ENCODE results near the gene FGF19.

Gene FGF19

DNA sequence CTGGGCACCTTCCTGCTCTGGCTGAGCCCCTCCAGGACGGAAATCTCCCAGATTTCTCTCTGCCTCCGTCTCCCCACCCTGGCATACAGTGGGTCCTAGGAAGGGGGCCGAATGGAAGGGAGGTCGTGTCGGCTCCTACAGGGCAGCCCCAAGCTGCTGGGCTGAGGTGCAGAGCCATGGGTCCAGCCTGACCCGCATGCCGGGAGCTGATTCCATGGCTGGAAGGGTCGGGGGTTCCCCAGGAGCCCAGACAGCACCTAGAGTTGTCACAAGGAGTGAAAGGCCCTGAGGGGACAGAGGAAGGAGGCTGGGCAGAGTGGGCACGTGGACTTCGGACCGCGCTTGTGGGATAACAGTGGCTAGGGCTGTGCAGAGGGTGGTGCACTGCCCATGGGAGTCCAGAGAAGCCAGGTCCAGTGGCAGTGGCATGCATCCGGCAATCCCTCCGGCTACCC, 46.3 kb downstream of the FGF19 start:
- no peak for DNase-seq (ENCODE audit: extremely low spot score)
- POLR2A ChIA-PET, result no interaction called here
- CTCF ChIA-PET, result no interaction called here
- TF ChIP-seq ZNF384 (IDR thresholded peaks at IDR 0.05), result no peak
- no peak for TF ChIP-seq FOXK2 (IDR thresholded peaks at IDR 0.05)
- TF ChIP-seq ARNT (IDR thresholded peaks at IDR 0.05), result no peak
- no peak for TF ChIP-seq SP1 (IDR thresholded peaks at IDR 0.05)
- no peak for TF ChIP-seq LEF1 (IDR thresholded peaks at IDR 0.05; ENCODE audit: borderline replicate concordance)
- no peak for TF ChIP-seq SUZ12 (IDR thresholded peaks at IDR 0.05)
- TF ChIP-seq FOXA1 (IDR thresholded peaks at IDR 0.05), result no peak
- no peak for TF ChIP-seq BHLHE40 (IDR thresholded peaks at IDR 0.05; ENCODE audit: borderline replicate concordance)
- TF ChIP-seq L3MBTL2 (conservative IDR thresholded peaks at IDR 0.05), result no peak
- TF ChIP-seq HDGF (IDR thresholded peaks at IDR 0.05; ENCODE audit: borderline replicate concordance), result no peak
- no peak for TF ChIP-seq FOXM1 (IDR thresholded peaks at IDR 0.05; ENCODE audit: borderline replicate concordance)
- TF ChIP-seq CTBP1 (IDR thresholded peaks at IDR 0.05; ENCODE audit: borderline replicate concordance), result no peak
- TF ChIP-seq ELF4 (IDR thresholded peaks at IDR 0.05), result no peak
- no peak for TF ChIP-seq NFRKB (IDR thresholded peaks at IDR 0.05)
- TF ChIP-seq TARDBP (IDR thresholded peaks at IDR 0.05), result no peak

DNA sequence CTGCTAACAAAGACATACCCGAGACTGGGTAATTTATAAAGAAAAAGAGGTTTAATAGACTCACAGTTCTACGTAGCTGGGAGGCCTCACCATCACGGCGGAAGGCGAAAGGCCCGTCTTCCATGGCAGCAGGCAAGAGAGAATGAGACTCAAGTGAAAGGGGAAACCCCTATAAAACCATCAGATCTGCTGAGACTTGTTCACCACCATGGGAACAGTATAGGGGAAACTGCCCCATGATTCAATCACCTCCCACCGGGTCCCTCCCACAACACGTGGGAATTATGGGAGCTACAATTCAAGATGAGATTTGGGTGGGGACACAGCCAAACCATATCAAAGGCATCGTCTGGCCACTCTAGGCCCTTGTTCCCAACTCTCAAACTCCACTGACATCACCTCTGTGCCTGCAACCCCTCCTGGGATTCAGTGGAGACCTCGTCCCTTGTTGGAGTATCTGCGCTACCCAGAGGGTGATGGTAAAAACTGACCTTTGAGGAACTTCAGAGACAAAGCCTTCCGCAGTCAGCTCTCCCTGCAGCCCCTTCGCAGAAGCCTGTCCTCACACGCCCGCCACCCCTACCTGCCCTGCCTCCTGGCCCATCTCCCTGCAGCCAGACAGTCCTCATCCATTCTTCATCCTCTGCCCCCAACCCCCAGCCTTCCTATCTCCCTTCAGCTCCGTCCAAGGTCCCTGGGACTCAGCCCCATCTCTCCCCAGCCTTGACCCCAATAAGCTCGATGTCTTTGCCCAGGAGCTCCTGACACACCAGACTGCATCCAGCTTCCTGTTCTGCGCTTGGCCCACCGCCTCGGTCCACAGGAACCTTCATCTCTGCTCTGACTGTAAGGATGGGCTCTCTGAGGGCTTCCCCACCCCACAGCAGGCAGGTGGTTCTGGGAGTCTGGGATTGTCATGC, 47.0 kb downstream of the FGF19 start:
- POLR2A ChIA-PET, result no interaction called here

GRCh38 chr11:69655479-69656428, 48.1 kb downstream of the FGF19 start:
- ChIA-PET CTCF (no interaction called here), POLR2A (no interaction called here)
- DNase-seq (ENCODE audit: extremely low spot score), result no peak
- TF ChIP-seq L3MBTL2 (conservative IDR thresholded peaks at IDR 0.05) (no peak), NFRKB (IDR thresholded peaks at IDR 0.05) (no peak), LEF1 (IDR thresholded peaks at IDR 0.05; ENCODE audit: borderline replicate concordance) (no peak), CTBP1 (IDR thresholded peaks at IDR 0.05; ENCODE audit: borderline replicate concordance) (no peak), HDGF (IDR thresholded peaks at IDR 0.05; ENCODE audit: borderline replicate concordance) (no peak), SUZ12 (IDR thresholded peaks at IDR 0.05) (no peak), FOXA1 (IDR thresholded peaks at IDR 0.05) (no peak), FOXM1 (IDR thresholded peaks at IDR 0.05; ENCODE audit: borderline replicate concordance) (no peak)
- TF ChIP-seq, protein P1, sequence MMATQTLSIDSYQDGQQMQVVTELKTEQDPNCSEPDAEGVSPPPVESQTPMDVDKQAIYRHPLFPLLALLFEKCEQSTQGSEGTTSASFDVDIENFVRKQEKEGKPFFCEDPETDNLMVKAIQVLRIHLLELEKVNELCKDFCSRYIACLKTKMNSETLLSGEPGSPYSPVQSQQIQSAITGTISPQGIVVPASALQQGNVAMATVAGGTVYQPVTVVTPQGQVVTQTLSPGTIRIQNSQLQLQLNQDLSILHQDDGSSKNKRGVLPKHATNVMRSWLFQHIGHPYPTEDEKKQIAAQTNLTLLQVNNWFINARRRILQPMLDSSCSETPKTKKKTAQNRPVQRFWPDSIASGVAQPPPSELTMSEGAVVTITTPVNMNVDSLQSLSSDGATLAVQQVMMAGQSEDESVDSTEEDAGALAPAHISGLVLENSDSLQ (IDR thresholded peaks at IDR 0.05), result no peak

More for the DNA sequence above, 47.0 kb downstream of the FGF19 start:
- CTCF ChIA-PET, result no interaction called here
- no peak for DNase-seq (ENCODE audit: extremely low spot score)
- TF ChIP-seq HDGF (IDR thresholded peaks at IDR 0.05; ENCODE audit: borderline replicate concordance) (no peak), FOXK2 (IDR thresholded peaks at IDR 0.05) (no peak)

DNA sequence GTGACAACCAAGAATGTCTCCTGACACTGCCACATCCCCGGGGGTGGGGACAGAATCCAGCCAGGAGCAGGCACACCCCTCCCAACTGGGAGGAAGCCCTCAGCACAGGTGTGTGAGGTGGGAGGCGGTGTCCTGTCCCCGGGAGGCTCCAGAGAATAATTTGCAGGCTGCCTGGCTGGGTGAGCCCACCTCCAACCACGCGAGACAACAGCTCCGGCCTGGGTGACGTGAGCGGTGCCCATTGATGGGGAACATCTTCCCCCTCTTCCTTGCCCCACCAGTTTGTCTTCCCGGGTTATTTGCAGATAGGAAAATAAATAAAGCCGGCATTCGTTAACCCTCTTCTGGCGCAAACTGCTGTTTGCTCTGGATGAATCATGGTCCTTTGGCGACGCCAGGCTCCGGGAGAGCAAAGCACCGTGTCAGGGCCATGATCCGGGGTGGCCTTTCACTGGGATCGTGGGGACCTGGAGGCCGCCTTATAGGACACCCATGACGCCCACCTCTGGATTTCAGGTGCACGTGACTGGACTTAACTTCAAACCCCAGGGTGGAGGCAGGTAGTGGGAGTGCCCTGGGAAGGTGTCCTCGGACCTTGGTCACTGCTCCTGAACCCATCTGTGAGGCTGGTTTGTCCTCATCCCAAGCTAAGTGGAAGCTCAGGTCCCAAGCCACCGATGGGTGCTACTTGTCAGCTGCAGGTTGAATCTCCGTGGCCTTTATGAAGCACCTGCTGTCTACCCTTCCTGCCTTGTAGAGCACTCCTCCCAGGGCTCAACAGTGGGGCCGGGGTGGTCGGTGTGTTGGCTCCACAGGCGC, 49.0 kb downstream of the FGF19 start:
- ChIA-PET CTCF (no interaction called here), POLR2A (no interaction called here)
- no peak for TF ChIP-seq SUZ12 (IDR thresholded peaks at IDR 0.05)
- no peak for TF ChIP-seq ELF4 (IDR thresholded peaks at IDR 0.05)
- TF ChIP-seq CTBP1 (IDR thresholded peaks at IDR 0.05; ENCODE audit: borderline replicate concordance), result no peak
- no peak for TF ChIP-seq FOXK2 (IDR thresholded peaks at IDR 0.05)
- no peak for TF ChIP-seq TARDBP (IDR thresholded peaks at IDR 0.05)
- no peak for TF ChIP-seq LEF1 (IDR thresholded peaks at IDR 0.05; ENCODE audit: borderline replicate concordance)
- no peak for TF ChIP-seq L3MBTL2 (conservative IDR thresholded peaks at IDR 0.05)
- TF ChIP-seq, protein P1 (IDR thresholded peaks at IDR 0.05), result no peak
- TF ChIP-seq ZNF384 (IDR thresholded peaks at IDR 0.05), result no peak
- TF ChIP-seq FOXA1 (IDR thresholded peaks at IDR 0.05), result no peak
- no peak for TF ChIP-seq BHLHE40 (IDR thresholded peaks at IDR 0.05; ENCODE audit: borderline replicate concordance)
- no peak for TF ChIP-seq FOXM1 (IDR thresholded peaks at IDR 0.05; ENCODE audit: borderline replicate concordance)
- no peak for TF ChIP-seq HDGF (IDR thresholded peaks at IDR 0.05; ENCODE audit: borderline replicate concordance)
- no peak for TF ChIP-seq ARNT (IDR thresholded peaks at IDR 0.05)
- no peak for DNase-seq (ENCODE audit: extremely low spot score)

- POLR2A ChIA-PET, result interaction anchor here (1.3 kb wide), 1 partner anchor 13 kb away, joined by 3 read pairs; the partner anchor contains the start of gene CCND1
- DNase-seq (ENCODE audit: extremely low spot score), result no peak
- CTCF ChIA-PET, result no interaction called here
- TF ChIP-seq SP1 (IDR thresholded peaks at IDR 0.05), result no peak
- TF ChIP-seq, protein P1 (IDR thresholded peaks at IDR 0.05), result no peak
- TF ChIP-seq TARDBP (IDR thresholded peaks at IDR 0.05), result no peak
- TF ChIP-seq ELF4 (IDR thresholded peaks at IDR 0.05), result no peak
- no peak for TF ChIP-seq ARNT (IDR thresholded peaks at IDR 0.05)
- TF ChIP-seq BHLHE40 (IDR thresholded peaks at IDR 0.05; ENCODE audit: borderline replicate concordance), result no peak
- no peak for TF ChIP-seq CTBP1 (IDR thresholded peaks at IDR 0.05; ENCODE audit: borderline replicate concordance)
- no peak for TF ChIP-seq LEF1 (IDR thresholded peaks at IDR 0.05; ENCODE audit: borderline replicate concordance)
- no peak for TF ChIP-seq HDGF (IDR thresholded peaks at IDR 0.05; ENCODE audit: borderline replicate concordance)
- no peak for TF ChIP-seq SUZ12 (IDR thresholded peaks at IDR 0.05)
- no peak for TF ChIP-seq ZNF384 (IDR thresholded peaks at IDR 0.05)
- TF ChIP-seq FOXM1 (IDR thresholded peaks at IDR 0.05; ENCODE audit: borderline replicate concordance), result no peak
- no peak for TF ChIP-seq FOXK2 (IDR thresholded peaks at IDR 0.05)
- no peak for TF ChIP-seq FOXA1 (IDR thresholded peaks at IDR 0.05)
- TF ChIP-seq NFRKB (IDR thresholded peaks at IDR 0.05), result no peak
- TF ChIP-seq L3MBTL2 (conservative IDR thresholded peaks at IDR 0.05), result no peak
Measured at GRCh38 chr11:69654001-69654659, 49.7 kb downstream of the FGF19 start.

All from HEK293T (cell line).